ENCODE data around the gene SIPA1L3.

SIPA1L3 gene

DNA sequence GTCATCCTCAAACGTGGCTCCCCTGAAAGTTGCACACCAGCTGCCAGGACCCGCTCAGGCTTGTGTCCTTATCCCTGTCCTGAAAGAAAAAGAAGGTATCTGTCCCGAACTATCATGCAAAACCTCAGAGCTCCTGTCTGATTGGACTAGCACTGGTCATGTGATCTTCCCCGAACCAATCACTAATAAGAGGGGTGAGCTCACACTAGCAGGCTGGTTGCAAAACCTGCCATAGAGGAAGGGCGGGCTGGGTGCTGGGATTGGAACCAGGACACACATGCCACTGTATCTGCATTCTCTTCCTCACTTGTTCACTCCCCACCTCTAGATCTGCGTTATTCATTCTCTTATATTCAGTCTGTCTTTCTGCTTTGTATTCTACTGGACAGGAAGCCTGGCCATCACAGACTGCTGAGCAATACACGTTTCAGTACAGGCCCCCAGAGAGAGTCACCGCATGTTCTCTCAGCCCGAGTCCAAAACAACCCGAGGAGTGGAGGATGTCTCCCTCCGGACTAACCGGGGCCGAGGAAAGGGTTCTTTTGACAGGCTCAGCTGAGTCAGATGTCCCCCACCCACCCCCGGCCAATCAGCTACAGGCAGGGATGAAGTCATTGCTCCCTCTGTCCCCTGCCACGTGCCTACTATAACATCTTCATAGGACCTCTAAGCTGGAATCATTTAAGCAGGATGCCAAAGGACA lies 97.7 kb downstream of the SIPA1L3 start:
- Histone ChIP-seq H3K4me3 (ENCODE audit: low read depth in 1 of 2, low read length in 2 of 2) (peak overlapping the region; percentile 59 to 66), H3K9me3 (ENCODE audit: control insufficient read depth in 1 of 2, low read length in 2 of 2) (no peaks in the 10 kb centered on the region), H3K4me1 (ENCODE audit: control insufficient read depth in 1 of 2, insufficient read depth in 2 of 2, low read length in 2 of 2) (peaks cover 0 to 17% of the 10 kb centered on the region in 2 donors), H3K27ac (ENCODE audit: low read length) (peak overlapping the region; percentile 89), H3K36me3 (ENCODE audit: control insufficient read depth in 1 of 2, insufficient read depth in 2 of 2, low read length in 2 of 2) (peaks cover 0 to 10% of the 10 kb centered on the region in 2 donors), H3K27me3 (ENCODE audit: low read depth, low read length) (no peaks in the 10 kb centered on the region)

GRCh38 chr19:38005224-38005614 lies 98.2 kb downstream of the SIPA1L3 start:
- Histone ChIP-seq H3K4me3 (ENCODE audit: low read depth in 1 of 2, low read length in 2 of 2) (peak overlapping the region in 1 of 2 donors; percentile 59), H3K36me3 (ENCODE audit: control insufficient read depth in 1 of 2, insufficient read depth in 2 of 2, low read length in 2 of 2) (peaks cover 0 to 10% of the 10 kb centered on the region in 2 donors), H3K27ac (ENCODE audit: low read length) (peak overlapping the region; percentile 89), H3K4me1 (ENCODE audit: control insufficient read depth in 1 of 2, insufficient read depth in 2 of 2, low read length in 2 of 2) (peaks cover 0 to 17% of the 10 kb centered on the region in 2 donors), H3K9me3 (ENCODE audit: control insufficient read depth in 1 of 2, low read length in 2 of 2) (no peaks in the 10 kb centered on the region), H3K27me3 (ENCODE audit: low read depth, low read length) (no peaks in the 10 kb centered on the region)

DNA sequence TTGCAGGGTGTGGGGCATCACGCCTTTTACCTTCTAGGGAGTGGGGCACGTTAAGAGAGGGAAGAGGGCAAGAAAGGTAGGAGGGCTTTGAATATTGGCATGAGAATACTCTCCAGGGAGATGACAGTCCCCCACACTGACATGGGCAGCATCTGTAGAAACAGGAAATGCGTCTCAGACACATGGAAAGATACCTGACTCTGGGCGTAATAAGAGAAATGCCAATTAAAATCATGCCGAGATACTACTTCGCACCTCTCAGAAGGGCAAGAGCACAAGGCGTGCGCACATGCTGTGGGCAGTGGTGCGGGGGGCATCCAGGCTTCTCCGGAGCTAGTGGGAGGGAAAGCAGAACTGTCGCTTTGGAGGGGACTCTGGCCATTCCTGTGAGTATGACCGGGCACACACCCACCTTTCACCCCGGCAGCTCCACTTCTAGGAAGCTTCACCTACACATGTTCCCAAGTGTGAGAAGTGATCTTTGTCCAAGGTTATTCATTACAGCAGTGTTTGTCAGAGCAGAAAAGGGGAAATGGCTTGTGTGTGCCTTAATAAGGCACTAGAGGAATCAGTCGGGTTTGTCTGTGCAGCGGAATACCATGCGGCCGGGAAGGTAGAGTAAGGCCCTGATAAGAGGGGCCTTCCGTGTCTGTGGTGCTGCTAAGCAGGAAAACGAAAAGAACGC lies 99.5 kb downstream of the SIPA1L3 start:
- Histone ChIP-seq H3K36me3 (ENCODE audit: control insufficient read depth in 1 of 2, insufficient read depth in 2 of 2, low read length in 2 of 2) (peaks cover 0 to 10% of the 10 kb centered on the region in 2 donors), H3K27me3 (ENCODE audit: low read depth, low read length) (no peaks in the 10 kb centered on the region), H3K9me3 (ENCODE audit: control insufficient read depth in 1 of 2, low read length in 2 of 2) (no peaks in the 10 kb centered on the region), H3K4me3 (ENCODE audit: low read depth in 1 of 2, low read length in 2 of 2) (no peak overlapping the region), H3K4me1 (ENCODE audit: control insufficient read depth in 1 of 2, insufficient read depth in 2 of 2, low read length in 2 of 2) (peaks cover 0 to 17% of the 10 kb centered on the region in 2 donors), H3K27ac (ENCODE audit: low read length) (no peak overlapping the region)

- H3K27ac ChIP-seq (ENCODE audit: low read length): no peak overlapping the region
- H3K27me3 ChIP-seq (ENCODE audit: low read depth, low read length): no peaks in the 10 kb centered on the region
- H3K4me1 ChIP-seq (ENCODE audit: control insufficient read depth in 1 of 2, insufficient read depth in 2 of 2, low read length in 2 of 2): peaks cover 0 to 6% of the 10 kb centered on the region in 2 donors
- H3K4me3 ChIP-seq (ENCODE audit: low read depth in 1 of 2, low read length in 2 of 2): no peak overlapping the region
- peaks cover 0 to under 1% of the 10 kb centered on the region in 2 donors for H3K36me3 ChIP-seq (ENCODE audit: control insufficient read depth in 1 of 2, insufficient read depth in 2 of 2, low read length in 2 of 2)
- no peaks in the 10 kb centered on the region for H3K9me3 ChIP-seq (ENCODE audit: control insufficient read depth in 1 of 2, low read length in 2 of 2)
Measured at GRCh38 chr19:38009650-38010242, 102.7 kb downstream of the SIPA1L3 start.

DNA sequence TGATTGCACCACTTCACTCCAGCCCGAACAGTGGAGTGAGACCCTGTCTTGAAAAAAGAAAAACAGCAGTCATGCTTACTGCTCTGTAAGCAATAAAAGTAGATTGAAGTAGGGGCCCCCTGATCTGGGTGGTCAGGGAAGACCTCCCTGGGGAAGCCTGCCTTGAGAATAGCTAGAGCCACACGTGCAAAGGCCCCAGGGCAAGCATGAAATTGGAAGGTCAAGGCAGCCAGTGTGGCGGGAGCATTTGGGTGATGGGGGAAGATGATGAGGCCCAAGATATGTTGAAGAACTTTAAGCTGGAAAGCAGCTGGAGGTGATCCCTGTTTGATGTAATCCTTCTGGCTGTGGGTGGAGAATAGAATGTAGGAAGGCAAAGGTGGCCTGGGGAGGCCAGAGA lies 104.4 kb downstream of the SIPA1L3 start:
- Histone ChIP-seq H3K27me3 (ENCODE audit: low read depth, low read length) (no peaks in the 10 kb centered on the region), H3K4me3 (ENCODE audit: low read depth in 1 of 2, low read length in 2 of 2) (no peak overlapping the region), H3K9me3 (ENCODE audit: control insufficient read depth in 1 of 2, low read length in 2 of 2) (no peaks in the 10 kb centered on the region), H3K27ac (ENCODE audit: low read length) (no peak overlapping the region), H3K4me1 (ENCODE audit: control insufficient read depth in 1 of 2, insufficient read depth in 2 of 2, low read length in 2 of 2) (no peaks in the 10 kb centered on the region), H3K36me3 (ENCODE audit: control insufficient read depth in 1 of 2, insufficient read depth in 2 of 2, low read length in 2 of 2) (no peaks in the 10 kb centered on the region)

DNA sequence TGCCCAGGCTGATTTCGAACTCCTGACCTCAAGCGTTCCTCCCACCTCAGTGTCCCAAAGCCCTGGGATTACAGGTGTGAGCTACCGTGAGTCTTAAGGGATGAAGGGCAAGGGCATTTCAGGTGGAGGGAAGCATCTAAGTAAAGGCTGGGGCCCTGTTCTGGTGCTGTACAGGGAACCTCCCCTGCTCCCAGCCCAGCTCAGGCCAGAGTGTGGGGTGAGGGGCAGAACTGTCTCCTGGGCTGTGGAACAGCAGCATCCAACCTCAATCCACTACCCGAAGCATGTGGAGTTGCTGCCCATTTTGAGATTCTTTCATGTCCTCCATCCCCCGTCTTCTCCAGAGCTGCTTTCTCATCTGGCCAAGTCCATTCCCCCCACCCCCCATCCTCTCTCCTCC lies 105.3 kb downstream of the SIPA1L3 start:
- Histone ChIP-seq H3K4me1 (ENCODE audit: control insufficient read depth in 1 of 2, insufficient read depth in 2 of 2, low read length in 2 of 2) (no peaks in the 10 kb centered on the region), H3K4me3 (ENCODE audit: low read depth in 1 of 2, low read length in 2 of 2) (no peak overlapping the region), H3K27ac (ENCODE audit: low read length) (no peak overlapping the region), H3K36me3 (ENCODE audit: control insufficient read depth in 1 of 2, insufficient read depth in 2 of 2, low read length in 2 of 2) (no peaks in the 10 kb centered on the region), H3K9me3 (ENCODE audit: control insufficient read depth in 1 of 2, low read length in 2 of 2) (no peaks in the 10 kb centered on the region), H3K27me3 (ENCODE audit: low read depth, low read length) (no peaks in the 10 kb centered on the region)

GRCh38 chr19:38012944-38013343 lies 105.9 kb downstream of the SIPA1L3 start:
- H3K9me3 ChIP-seq (ENCODE audit: control insufficient read depth in 1 of 2, low read length in 2 of 2): no peaks in the 10 kb centered on the region
- no peak overlapping the region for H3K4me3 ChIP-seq (ENCODE audit: low read depth in 1 of 2, low read length in 2 of 2)
- H3K27ac ChIP-seq (ENCODE audit: low read length): no peak overlapping the region
- no peaks in the 10 kb centered on the region for H3K4me1 ChIP-seq (ENCODE audit: control insufficient read depth in 1 of 2, insufficient read depth in 2 of 2, low read length in 2 of 2)
- H3K27me3 ChIP-seq (ENCODE audit: low read depth, low read length): no peaks in the 10 kb centered on the region
- H3K36me3 ChIP-seq (ENCODE audit: control insufficient read depth in 1 of 2, insufficient read depth in 2 of 2, low read length in 2 of 2): no peaks in the 10 kb centered on the region

GRCh38 chr19:38013913-38014580 lies 107.0 kb downstream of the SIPA1L3 start:
- Histone ChIP-seq H3K4me3 (ENCODE audit: low read depth in 1 of 2, low read length in 2 of 2) (no peak overlapping the region), H3K9me3 (ENCODE audit: control insufficient read depth in 1 of 2, low read length in 2 of 2) (no peaks in the 10 kb centered on the region), H3K36me3 (ENCODE audit: control insufficient read depth in 1 of 2, insufficient read depth in 2 of 2, low read length in 2 of 2) (no peaks in the 10 kb centered on the region), H3K27ac (ENCODE audit: low read length) (no peak overlapping the region), H3K4me1 (ENCODE audit: control insufficient read depth in 1 of 2, insufficient read depth in 2 of 2, low read length in 2 of 2) (no peaks in the 10 kb centered on the region), H3K27me3 (ENCODE audit: low read depth, low read length) (no peaks in the 10 kb centered on the region)

GRCh38 chr19:38015216-38015615 lies 108.2 kb downstream of the SIPA1L3 start:
- H3K9me3 ChIP-seq (ENCODE audit: control insufficient read depth in 1 of 2, low read length in 2 of 2): no peaks in the 10 kb centered on the region
- no peaks in the 10 kb centered on the region for H3K36me3 ChIP-seq (ENCODE audit: control insufficient read depth in 1 of 2, insufficient read depth in 2 of 2, low read length in 2 of 2)

GRCh38 chr19:38015761-38016160 lies 108.8 kb downstream of the SIPA1L3 start:
- Histone ChIP-seq H3K27ac (ENCODE audit: low read length) (no peak overlapping the region), H3K36me3 (ENCODE audit: control insufficient read depth in 1 of 2, insufficient read depth in 2 of 2, low read length in 2 of 2) (no peaks in the 10 kb centered on the region), H3K9me3 (ENCODE audit: control insufficient read depth in 1 of 2, low read length in 2 of 2) (no peaks in the 10 kb centered on the region), H3K27me3 (ENCODE audit: low read depth, low read length) (no peaks in the 10 kb centered on the region), H3K4me3 (ENCODE audit: low read depth in 1 of 2, low read length in 2 of 2) (no peak overlapping the region), H3K4me1 (ENCODE audit: control insufficient read depth in 1 of 2, insufficient read depth in 2 of 2, low read length in 2 of 2) (no peaks in the 10 kb centered on the region)

More at GRCh38 chr19:38015216-38015615, 108.2 kb downstream of the SIPA1L3 start:
- Histone ChIP-seq H3K27ac (ENCODE audit: low read length) (no peak overlapping the region), H3K4me1 (ENCODE audit: control insufficient read depth in 1 of 2, insufficient read depth in 2 of 2, low read length in 2 of 2) (no peaks in the 10 kb centered on the region), H3K4me3 (ENCODE audit: low read depth in 1 of 2, low read length in 2 of 2) (no peak overlapping the region), H3K27me3 (ENCODE audit: low read depth, low read length) (no peaks in the 10 kb centered on the region)

Data from muscle layer of duodenum (tissue), 2 donors.